MCF 10A (cell line): ENCODE results near the gene RPS19BP1. TPM values are rescaled to one million over a fixed set of nuclear protein-coding genes. Genes with fewer than 3 reads are reported as not detected.

Experiments
- Bru-seq: library from RNA; stranded (reverse); fragments of 400-500 nt; gene quantifications from one replicate; lab custom pipeline; 2021; lab: Mats Ljungman, UMichigan
- BruChase-seq, 2 experiments: library from RNA; stranded (reverse); fragments of 400-500 nt; gene quantifications; one replicate each; lab custom pipeline; 2021; lab: Mats Ljungman, UMichigan
- BruUV-seq: library from RNA; stranded (reverse); fragments of 400-500 nt; replicated peaks from 2 replicates; lab custom pipeline; 2021; lab: Mats Ljungman, UMichigan
- CTCF ChIA-PET: fragments of 300-600 bp; sonication (Branson Sonifier 250); formaldehyde crosslinking; extraction: SDS; loops from one replicate; lab custom pipeline; 2021; ENCODE audit warnings: antibody characterized with exemption, inconsistent platforms; lab: Yijun Ruan, JAX
- POLR2A ChIA-PET: fragments of 300-600, 350-650 bp; sonication (Branson Sonifier 250); formaldehyde crosslinking; extraction: SDS; loops from one replicate; lab custom pipeline; 2020; ENCODE audit warnings: antibody characterized with exemption, inconsistent platforms; lab: Yijun Ruan, JAX
- DNase-seq: peaks from one replicate; pipeline ENCODE4 v3.0.0-alpha.2; 2018; ENCODE audit not compliant: unreplicated experiment
- H3K27ac Mint-ChIP-seq: one replicate; pipeline ENCODE4 v1.8.0; 2022; ENCODE audit warnings: mild to moderate bottlenecking, low read depth, mixed read lengths; ENCODE audit not compliant: unreplicated experiment
- H3K27me3 Mint-ChIP-seq: one replicate; pipeline ENCODE4 v1.8.0; 2022; ENCODE audit warnings: mixed read lengths; ENCODE audit not compliant: insufficient read depth, unreplicated experiment
- H3K36me3 Mint-ChIP-seq: one replicate; pipeline ENCODE4 v1.8.0; 2022; ENCODE audit warnings: mild to moderate bottlenecking, moderate library complexity, mixed read lengths; ENCODE audit not compliant: insufficient read depth, unreplicated experiment
- H3K4me1 Mint-ChIP-seq: one replicate; pipeline ENCODE4 v1.8.0; 2022; ENCODE audit warnings: mixed read lengths; ENCODE audit not compliant: insufficient read depth, unreplicated experiment
- H3K4me3 Mint-ChIP-seq: one replicate; pipeline ENCODE4 v1.8.0; 2022; ENCODE audit warnings: mild to moderate bottlenecking, moderate library complexity, mixed read lengths; ENCODE audit not compliant: unreplicated experiment
- H3K9me3 Mint-ChIP-seq: one replicate; pipeline ENCODE4 v1.8.0; 2022; ENCODE audit warnings: mixed read lengths; ENCODE audit not compliant: unreplicated experiment
- intact Hi-C: fragments of 100-400 bp; cut with micrococcal nuclease; formaldehyde crosslinking; loops from 2 replicates; pipeline ENCODE4 v1.14.1; 2022
- long read RNA-seq: library from polyadenylated mRNA; stranded (forward); transcript quantifications from one replicate; pipeline ENCODE4 v2.0.0, GENCODE V29; 2022
- total RNA-seq: library from RNA; stranded (reverse); gene quantifications from 2 replicates; pipeline ENCODE4 v1.2.3, GENCODE V29; 2022
- TF ChIP-seq, protein P1 (sequence below): fragments of 200-600 bp; IDR thresholded peaks from one replicate; pipeline ENCODE4 v1.8.0; 2022; ENCODE audit warnings: antibody characterized with exemption, mild to moderate bottlenecking; ENCODE audit not compliant: unreplicated experiment

The RPS19BP1 gene, protein sequence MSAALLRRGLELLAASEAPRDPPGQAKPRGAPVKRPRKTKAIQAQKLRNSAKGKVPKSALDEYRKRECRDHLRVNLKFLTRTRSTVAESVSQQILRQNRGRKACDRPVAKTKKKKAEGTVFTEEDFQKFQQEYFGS
- total RNA-seq (104 and 106 TPM in 2 replicates), Bru-seq, nascent RNA (percentile 83 among the genes with signal in this experiment), BruChase-seq, experiment 1, labeled RNA remaining after a 6-hour chase (percentile 82 among the genes with signal in this experiment), BruChase-seq, experiment 2, labeled RNA remaining after a 2-hour chase (percentile 72 among the genes with signal in this experiment)
- long read RNA-seq, transcript RPS19BP1-201 (4 exons, 927 nt), result major isoform, 157 of 183 reads
- long read RNA-seq, transcript RPS19BP1-202 (5 exons, 861 nt), result minor isoform, 5 of 183 reads
- long read RNA-seq, partial matches to known transcripts, result 0 of 183 reads
- long read RNA-seq, other reads (novel, unspliced or antisense), result 17 of 183 reads

DNA sequence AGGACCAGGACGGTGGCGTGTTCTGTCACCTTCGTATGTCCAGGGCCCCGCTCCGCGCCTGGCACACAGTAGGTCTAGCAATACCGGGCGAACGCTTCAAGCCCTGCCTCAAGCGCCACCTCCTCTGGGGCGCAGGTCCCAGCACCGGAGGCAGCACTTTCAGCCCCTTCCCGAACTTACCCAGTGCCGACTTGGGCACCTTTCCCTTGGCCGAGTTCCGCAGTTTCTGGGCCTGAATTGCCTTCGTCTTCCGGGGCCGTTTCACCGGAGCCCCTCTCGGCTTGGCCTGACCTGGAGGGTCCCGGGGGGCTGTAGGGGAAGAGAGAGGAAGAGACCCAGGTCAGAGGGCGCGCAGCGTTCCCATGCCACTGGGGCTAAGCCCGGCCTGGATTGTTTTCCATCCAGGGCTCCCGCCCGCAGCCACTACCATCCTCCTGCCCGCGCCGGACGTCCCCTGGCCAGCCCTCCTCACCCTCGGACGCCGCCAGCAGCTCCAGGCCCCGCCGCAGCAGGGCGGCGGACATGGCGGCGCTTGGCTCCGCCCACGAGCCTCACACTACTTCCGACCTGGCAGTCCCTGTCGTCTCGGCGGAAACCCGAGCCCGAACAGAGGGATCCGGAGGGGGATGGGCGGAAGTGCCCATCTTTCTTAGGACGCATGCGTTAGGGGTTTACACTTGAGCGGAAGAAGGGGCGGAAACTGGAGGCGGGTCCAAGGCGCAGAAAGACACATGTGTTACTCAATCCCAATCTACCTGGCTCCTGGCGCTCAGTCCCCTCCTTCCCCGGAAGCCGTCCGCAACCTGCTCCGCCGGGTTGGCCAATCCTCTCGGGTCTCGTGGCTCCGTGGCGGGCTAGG lies at the start of gene RPS19BP1:
RPS19BP1 (minus strand) TSS at position 534 of the 859 bp plus-strand sequence; CDS start at position 524, 10 bp downstream.
- intact Hi-C loops, result loop anchor here (5.0 kb wide), 2 partner anchors 510 to 645 kb away; partner anchors contain the start of gene TNRC6B
- TF ChIP-seq, protein P1, sequence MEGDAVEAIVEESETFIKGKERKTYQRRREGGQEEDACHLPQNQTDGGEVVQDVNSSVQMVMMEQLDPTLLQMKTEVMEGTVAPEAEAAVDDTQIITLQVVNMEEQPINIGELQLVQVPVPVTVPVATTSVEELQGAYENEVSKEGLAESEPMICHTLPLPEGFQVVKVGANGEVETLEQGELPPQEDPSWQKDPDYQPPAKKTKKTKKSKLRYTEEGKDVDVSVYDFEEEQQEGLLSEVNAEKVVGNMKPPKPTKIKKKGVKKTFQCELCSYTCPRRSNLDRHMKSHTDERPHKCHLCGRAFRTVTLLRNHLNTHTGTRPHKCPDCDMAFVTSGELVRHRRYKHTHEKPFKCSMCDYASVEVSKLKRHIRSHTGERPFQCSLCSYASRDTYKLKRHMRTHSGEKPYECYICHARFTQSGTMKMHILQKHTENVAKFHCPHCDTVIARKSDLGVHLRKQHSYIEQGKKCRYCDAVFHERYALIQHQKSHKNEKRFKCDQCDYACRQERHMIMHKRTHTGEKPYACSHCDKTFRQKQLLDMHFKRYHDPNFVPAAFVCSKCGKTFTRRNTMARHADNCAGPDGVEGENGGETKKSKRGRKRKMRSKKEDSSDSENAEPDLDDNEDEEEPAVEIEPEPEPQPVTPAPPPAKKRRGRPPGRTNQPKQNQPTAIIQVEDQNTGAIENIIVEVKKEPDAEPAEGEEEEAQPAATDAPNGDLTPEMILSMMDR, result no peak
- ChIA-PET POLR2A (interaction anchor here (0.7 to 5.1 kb wide), 13 partner anchors 9 to 814 kb away, joined by 3 to 85 read pairs (median 8); partner anchors contain the start of genes ADSL, ATF4, MIEF1 and RPL3), CTCF (interaction anchor here (0.5 to 26.5 kb wide), 4 partner anchors 15 to 765 kb away, joined by 3 to 471 read pairs (median 11); no protein-coding TSS in a partner anchor)
- H3K36me3 Mint-ChIP-seq, result peaks cover 47% of the 10 kb centered on the region
- H3K27ac Mint-ChIP-seq, result peak within 1 kb of the TSS; percentile 87
- H3K27me3 Mint-ChIP-seq, result no peaks in the 10 kb centered on the region
- BruUV-seq, result no TSS peak
- peak; percentile 100 for DNase-seq
- peaks cover 44% of the 10 kb centered on the region for H3K4me1 Mint-ChIP-seq
- H3K9me3 Mint-ChIP-seq, result no peaks in the 10 kb centered on the region
- peak within 1 kb of the TSS; percentile 97 for H3K4me3 Mint-ChIP-seq

DNA sequence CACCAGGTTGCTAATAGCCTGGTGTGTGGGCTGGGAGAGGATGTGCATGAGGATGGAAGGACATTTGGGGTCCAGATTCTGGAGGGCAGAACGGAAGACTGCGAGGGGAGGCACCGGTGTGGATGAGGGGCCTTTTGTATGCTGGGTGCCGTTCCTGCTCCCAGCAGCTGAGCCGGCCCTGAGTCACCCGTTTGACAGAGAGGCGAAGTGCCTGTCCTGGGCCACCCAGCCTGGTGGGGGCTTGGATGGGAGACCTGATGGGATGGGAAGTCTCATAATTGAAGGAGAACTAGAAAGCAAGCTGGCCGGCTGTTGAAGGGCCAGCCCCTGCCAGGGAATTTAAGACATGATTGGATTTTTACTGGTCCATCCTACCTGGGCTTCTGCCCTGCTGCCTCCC lies 48.8 kb upstream of the RPS19BP1 start:
- CTCF ChIA-PET, result no interaction called here
- Mint-ChIP-seq H3K27ac (no peak overlapping the region), H3K9me3 (peaks cover 15% of the 10 kb centered on the region), H3K36me3 (no peaks in the 10 kb centered on the region), H3K4me1 (no peaks in the 10 kb centered on the region), H3K27me3 (peaks cover 78% of the 10 kb centered on the region), H3K4me3 (no peak overlapping the region)
- POLR2A ChIA-PET, result no interaction called here
- no peak for DNase-seq
- intact Hi-C loops, result no loop called here
- BruUV-seq, result no TSS peak
- TF ChIP-seq, protein P1, result no peak

DNA sequence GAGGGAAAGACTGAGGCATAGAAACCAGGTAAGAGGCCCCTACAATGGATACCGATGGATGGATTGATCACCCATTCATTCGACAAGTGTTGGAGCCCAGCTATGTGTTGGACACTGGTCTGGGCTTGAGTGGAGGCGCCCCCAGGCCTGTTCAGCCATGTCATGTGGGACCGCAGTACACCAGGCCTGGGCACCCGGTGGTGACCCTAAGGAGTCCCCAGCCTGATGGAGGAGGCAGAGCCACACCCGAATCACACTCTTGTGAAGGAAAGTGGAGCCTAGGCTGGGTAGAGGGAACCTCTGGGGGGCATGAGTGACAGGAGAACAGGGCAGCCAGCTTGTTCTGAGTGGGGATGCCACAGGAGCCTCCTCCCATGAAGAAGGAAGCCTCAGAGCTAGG lies 48.2 kb upstream of the RPS19BP1 start:
- POLR2A ChIA-PET, result no interaction called here
- H3K36me3 Mint-ChIP-seq, result no peaks in the 10 kb centered on the region
- H3K27ac Mint-ChIP-seq, result no peak overlapping the region
- CTCF ChIA-PET, result no interaction called here
- H3K9me3 Mint-ChIP-seq, result peaks cover 15% of the 10 kb centered on the region
- H3K4me3 Mint-ChIP-seq, result no peak overlapping the region
- BruUV-seq, result no TSS peak
- H3K27me3 Mint-ChIP-seq, result peaks cover 78% of the 10 kb centered on the region
- DNase-seq, result no peak
- intact Hi-C loops, result no loop called here
- H3K4me1 Mint-ChIP-seq, result no peaks in the 10 kb centered on the region
- TF ChIP-seq, protein P1, result no peak
